GM23248 (cell line): Measurements from ENCODE around the gene ASXL2. TPM values are rescaled to one million over a fixed set of nuclear protein-coding genes. Genes with fewer than 3 reads are reported as not detected.

Source experiments
- DNase-seq: peaks from one replicate; pipeline ENCODE4 v3.0.0-alpha.2; 2015
- H2AFZ ChIP-seq: fragments of 200-600 bp; sonication (generic); 2 replicates; pipeline ENCODE4 v1.6.1; 2016; ENCODE audit warnings: antibody characterized with exemption
- H3F3A ChIP-seq: fragments of 200-600 bp; sonication (generic); 2 replicates; pipeline ENCODE4 v1.6.1; 2016; ENCODE audit warnings: mild to moderate bottlenecking, antibody characterized with exemption, mixed run types; ENCODE audit not compliant: insufficient read depth
- H3K27ac ChIP-seq: fragments of 200-600 bp; sonication (generic); 2 replicates; pipeline ENCODE4 v1.5.1; 2016; ENCODE audit warnings: mild to moderate bottlenecking
- H3K27me3 ChIP-seq: fragments of 200-600 bp; sonication (generic); replicated peaks from 2 replicates; pipeline ENCODE4 v1.6.1; 2016; ENCODE audit warnings: mild to moderate bottlenecking; ENCODE audit not compliant: insufficient read depth
- H3K36me3 ChIP-seq: fragments of 200-600 bp; sonication (generic); 2 replicates; pipeline ENCODE4 v1.6.1; 2016; ENCODE audit warnings: low read depth, mild to moderate bottlenecking
- H3K4me1 ChIP-seq: fragments of 200-600 bp; sonication (generic); 2 replicates; pipeline ENCODE4 v1.6.1; 2016; ENCODE audit warnings: mild to moderate bottlenecking; ENCODE audit not compliant: insufficient read depth
- H3K4me2 ChIP-seq: fragments of 200-600 bp; sonication (generic); one replicate; pipeline ENCODE4 v1.6.1; 2016; ENCODE audit warnings: mild to moderate bottlenecking; ENCODE audit not compliant: unreplicated experiment
- H3K4me3 ChIP-seq: fragments of 200-600 bp; sonication (generic); 2 replicates; pipeline ENCODE4 v1.5.1; 2016; ENCODE audit warnings: mild to moderate bottlenecking
- H3K79me2 ChIP-seq: fragments of 200-600 bp; sonication (generic); 2 replicates; pipeline ENCODE4 v1.6.1; 2016; ENCODE audit warnings: mild to moderate bottlenecking; ENCODE audit not compliant: insufficient read depth
- H3K9ac ChIP-seq: fragments of 200-600 bp; sonication (generic); 2 replicates; pipeline ENCODE4 v1.6.1; 2016; ENCODE audit warnings: mild to moderate bottlenecking
- H3K9me2 ChIP-seq: fragments of 200-600 bp; sonication (generic); 2 replicates; pipeline ENCODE4 v1.6.1; 2016; ENCODE audit warnings: mixed run types, mild to moderate bottlenecking, moderate library complexity; ENCODE audit not compliant: insufficient read depth
- H3K9me3 ChIP-seq: fragments of 200-600 bp; sonication (generic); one replicate; pipeline ENCODE4 v1.6.1; 2017; ENCODE audit warnings: low read depth
- H4K20me1 ChIP-seq: fragments of 200-600 bp; sonication (generic); 2 replicates; pipeline ENCODE4 v1.6.0; 2016; ENCODE audit not compliant: insufficient read depth
- EZH2 ChIP-seq: fragments of 200-600 bp; sonication (generic); IDR thresholded peaks from 2 replicates; pipeline ENCODE4 v1.6.1; 2018; ENCODE audit warnings: antibody characterized with exemption, mild to moderate bottlenecking; ENCODE audit not compliant: insufficient read depth, poor library complexity, severe bottlenecking
- EZH2phosphoT487 ChIP-seq: fragments of 200-600 bp; sonication (generic); IDR thresholded peaks from 2 replicates; pipeline ENCODE4 v1.6.1; 2018; ENCODE audit warnings: antibody characterized with exemption, moderate library complexity, mild to moderate bottlenecking, low read depth; ENCODE audit not compliant: insufficient read depth
- WGBS, 2 experiments: methylation state at CpG; one replicate each; pipeline ENCODE4 v1.1.6; 2015 to 2017; ENCODE audit warnings: low lambda C conversion rate in 2 of 2, low coverage in 1 of 2; ENCODE audit errors: missing lambda C conversion rate in 2 of 2; 5-methylcytosine and 5-hydroxymethylcytosine counted together
- in situ Hi-C: fragments of 300-500 bp; cut with MboI; formaldehyde crosslinking; loops from 2 replicates; pipeline ENCODE4 v1.15.0; 2020
- polyA plus RNA-seq: library from polyadenylated mRNA; unstranded; fragments of >200 nt; fragmentation: Nextera tagmentation; extraction: Ambion mirVana; gene quantifications from 2 replicates; pipeline ENCODE4 v1.2.1, GENCODE V29; 2016
- total RNA-seq: library from RNA; depleted of rRNA; stranded (reverse); fragments of >200 nt; shearing (Covaris generic); gene quantifications from 2 replicates; pipeline ENCODE4 v1.2.3, GENCODE V29; 2014

ASXL2 gene
- total and polyA plus RNA-seq, 2 experiments from 2014 or later, result 4.5 to 9.5 TPM

GRCh38 chr2:25784404-25784803 lies 93.9 kb downstream of the ASXL2 start:
- Histone ChIP-seq H3K4me1 (no peaks in the 10 kb centered on the region), H4K20me1 (no peaks in the 10 kb centered on the region), H3K36me3 (no peaks in the 10 kb centered on the region), H3K9ac (no peak overlapping the region), H3K27me3 (no peaks in the 10 kb centered on the region), H3F3A (no peaks in the 10 kb centered on the region), H3K27ac (no peak overlapping the region), H3K4me3 (no peak overlapping the region), H3K4me2 (no peak overlapping the region), H3K9me3 (no peaks in the 10 kb centered on the region), H2AFZ (no peak overlapping the region), H3K79me2 (no peaks in the 10 kb centered on the region; the same call in 1 of the 2 replicates), H3K9me2 (no peaks in the 10 kb centered on the region)
- in situ Hi-C loops, result no loop called here
- 96 to 98% methylated on average over 4 of the region's 4 CpGs for WGBS, 2 experiments
- no peak for DNase-seq
- TF ChIP-seq EZH2phosphoT487 (no peak), EZH2 (no peak)

DNA sequence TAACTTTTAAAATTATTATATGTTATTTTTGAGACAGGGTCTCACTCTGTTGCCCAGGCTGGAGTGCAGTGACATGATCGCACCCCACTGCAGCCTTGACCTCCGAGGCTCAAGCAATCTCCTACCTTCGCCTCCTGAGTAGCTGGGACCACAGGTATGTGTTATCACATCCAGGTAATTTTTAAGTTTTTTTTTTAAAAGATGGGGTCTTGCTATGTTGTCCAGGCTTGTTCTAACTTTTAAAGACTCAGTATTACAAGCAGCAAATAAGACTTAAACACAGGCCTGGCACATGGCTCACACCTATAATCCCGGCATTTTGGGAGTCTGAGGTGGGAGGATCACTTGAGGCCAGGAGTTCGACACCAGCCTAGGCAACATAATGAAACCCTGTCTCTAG lies 101.2 kb downstream of the ASXL2 start:
- Histone ChIP-seq H4K20me1 (no peaks in the 10 kb centered on the region), H3K9me3 (no peaks in the 10 kb centered on the region), H3K4me1 (no peaks in the 10 kb centered on the region), H3K4me3 (no peak overlapping the region), H3K9me2 (no peaks in the 10 kb centered on the region), H3K79me2 (no peaks in the 10 kb centered on the region), H2AFZ (no peak overlapping the region), H3K27me3 (no peaks in the 10 kb centered on the region), H3K9ac (no peak overlapping the region), H3K27ac (no peak overlapping the region), H3K4me2 (no peak overlapping the region), H3K36me3 (no peaks in the 10 kb centered on the region), H3F3A (no peaks in the 10 kb centered on the region)
- in situ Hi-C loops, result no loop called here
- DNase-seq, result no peak
- TF ChIP-seq EZH2 (no peak), EZH2phosphoT487 (no peak)
- 96 to 99% methylated on average over 5 of the region's 5 CpGs for WGBS, 2 experiments

GRCh38 chr2:25772078-25772477 lies 106.2 kb downstream of the ASXL2 start:
- in situ Hi-C loops, result no loop called here

DNA sequence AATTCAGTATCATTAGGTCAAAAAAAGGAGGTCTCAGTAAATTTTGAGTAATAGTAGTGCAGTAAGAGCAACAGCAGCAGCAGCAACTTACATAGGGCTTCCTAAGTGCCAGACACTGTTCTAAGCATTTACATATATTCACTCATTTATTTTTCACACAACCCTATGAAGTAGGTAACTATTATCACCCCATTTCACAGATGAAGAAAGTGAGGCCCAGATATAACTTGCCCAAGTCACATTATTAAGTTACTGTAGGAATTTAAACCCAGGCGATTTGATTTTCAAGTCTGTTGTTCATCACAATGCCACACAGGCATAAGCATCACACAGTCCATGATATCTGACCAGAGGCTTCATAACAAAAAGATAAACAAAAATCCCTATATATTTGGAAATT lies 114.7 kb downstream of the ASXL2 start:
- 91 to 94% methylated on average over 1 of the region's 1 CpG for WGBS, 2 experiments
- in situ Hi-C loops, result no loop called here
- Histone ChIP-seq H2AFZ (no peak overlapping the region), H3K4me2 (no peak overlapping the region), H3K9me3 (no peaks in the 10 kb centered on the region), H3K4me1 (no peaks in the 10 kb centered on the region), H3K27ac (no peak overlapping the region), H3K4me3 (no peak overlapping the region), H3F3A (no peaks in the 10 kb centered on the region), H3K79me2 (no peaks in the 10 kb centered on the region), H3K36me3 (peaks cover 24% of the 10 kb centered on the region), H3K9me2 (no peaks in the 10 kb centered on the region), H4K20me1 (0 out of 2 replicates have a peak, but pooled peaks cover 4% of the 10 kb centered on the region), H3K9ac (no peak overlapping the region), H3K27me3 (no peaks in the 10 kb centered on the region)
- TF ChIP-seq EZH2phosphoT487 (no peak), EZH2 (no peak)
- no peak for DNase-seq

More at GRCh38 chr2:25772078-25772477, 106.2 kb downstream of the ASXL2 start:
- no peak overlapping the region for H2AFZ ChIP-seq
- TF ChIP-seq EZH2 (no peak), EZH2phosphoT487 (no peak)
- H3K9ac ChIP-seq, result no peak overlapping the region
- no peaks in the 10 kb centered on the region for H4K20me1 ChIP-seq
- no peaks in the 10 kb centered on the region for H3K9me2 ChIP-seq
- no peak overlapping the region for H3K4me3 ChIP-seq
- H3K4me1 ChIP-seq, result no peaks in the 10 kb centered on the region
- peaks cover 27% of the 10 kb centered on the region; the same call in 1 of the 2 replicates for H3K36me3 ChIP-seq
- H3K4me2 ChIP-seq, result no peak overlapping the region
- WGBS, 2 experiments, result 95 to 97% methylated on average over 4 of the region's 4 CpGs
- H3F3A ChIP-seq, result no peaks in the 10 kb centered on the region
- no peak for DNase-seq
- H3K27me3 ChIP-seq, result no peaks in the 10 kb centered on the region
- no peak overlapping the region for H3K27ac ChIP-seq
- no peaks in the 10 kb centered on the region for H3K79me2 ChIP-seq
- no peaks in the 10 kb centered on the region for H3K9me3 ChIP-seq

DNA sequence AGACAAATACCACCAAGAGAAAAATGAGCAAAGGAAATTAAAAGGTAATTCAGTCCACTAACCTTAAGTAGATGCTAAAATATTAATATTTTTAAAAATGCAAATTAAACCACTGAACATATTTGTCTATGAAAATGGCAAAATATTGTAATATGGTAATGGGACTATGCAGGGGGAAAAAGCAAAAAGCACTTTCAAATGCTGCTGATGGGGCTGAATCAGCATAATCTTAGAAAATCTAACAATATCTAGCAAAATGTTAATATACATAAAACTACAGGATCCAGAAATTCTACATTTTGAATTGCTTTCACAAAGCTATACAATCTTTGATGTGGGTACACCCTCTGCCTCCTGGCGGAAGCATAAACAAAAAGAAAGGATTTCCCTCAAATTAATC lies 118.0 kb downstream of the ASXL2 start:
- H4K20me1 ChIP-seq, result 0 out of 2 replicates have a peak, but pooled peaks cover 4% of the 10 kb centered on the region
- no peak overlapping the region for H3K4me2 ChIP-seq
- no peaks in the 10 kb centered on the region for H3K79me2 ChIP-seq
- 100% methylated on average over 1 of the region's 1 CpG for WGBS, 2 experiments
- TF ChIP-seq EZH2, result no peak
- TF ChIP-seq EZH2phosphoT487, result no peak
- no peaks in the 10 kb centered on the region for H3K9me3 ChIP-seq
- H3K9ac ChIP-seq, result no peak overlapping the region
- DNase-seq, result no peak
- no peaks in the 10 kb centered on the region for H3K9me2 ChIP-seq
- H3F3A ChIP-seq, result no peaks in the 10 kb centered on the region
- in situ Hi-C loops, result no loop called here
- H3K4me3 ChIP-seq, result no peak overlapping the region
- no peak overlapping the region for H3K27ac ChIP-seq
- H3K27me3 ChIP-seq, result no peaks in the 10 kb centered on the region
- H3K4me1 ChIP-seq, result no peaks in the 10 kb centered on the region
- H2AFZ ChIP-seq, result no peak overlapping the region
- peaks cover 14% of the 10 kb centered on the region for H3K36me3 ChIP-seq
